HCT116 (cell line): ENCODE results near the gene CA6. TPM values are rescaled to one million over a fixed set of nuclear protein-coding genes. Genes with fewer than 3 reads are reported as not detected.

Experiments used
- ATAC-seq: fragments of 200-7000 bp; cut with Tn5 transposase; 2 replicates; pipeline ENCODE4 v1.9.1; 2020; ENCODE audit warnings: mild to moderate bottlenecking, moderate library complexity
- BruUV-seq: library from RNA; stranded (reverse); fragments of 400-500 nt; replicated peaks from 2 replicates; lab custom pipeline; 2021; lab: Mats Ljungman, UMichigan
- CTCF ChIA-PET: fragments of 300-600 bp; sonication (Branson Sonifier 250); formaldehyde crosslinking; loops from one replicate; lab custom pipeline; 2021; ENCODE audit warnings: antibody characterized with exemption; lab: Charles Lee
- POLR2A ChIA-PET: fragments of 300-600, 350-600 bp; sonication (Branson Sonifier 250); formaldehyde crosslinking; loops from one replicate; lab custom pipeline; 2021; ENCODE audit warnings: antibody characterized with exemption; lab: Charles Lee
- RAD21 ChIA-PET, 2 experiments: fragments of 300-600 bp; sonication (Branson Sonifier 250); formaldehyde crosslinking; loops; one replicate each; lab custom pipeline; 2023; ENCODE audit warnings: low total read pairs in 2 of 2; ENCODE audit not compliant: uncharacterized antibody in 2 of 2, unreplicated experiment in 2 of 2, low non-redundant PET in 1 of 2; lab: Charles Lee
- DNase-seq: peaks from one replicate; pipeline ENCODE4 v3.0.0-alpha.2; 2010; ENCODE audit warnings: low read depth, low spot score
- H2AFZ ChIP-seq: fragments of 200-600 bp; shearing (Covaris generic), sonication (generic); 2 replicates; pipeline ENCODE4 v1.6.1; 2017; ENCODE audit warnings: low read depth, mixed run types, mixed read lengths, antibody characterized with exemption, low read length; ENCODE audit not compliant: poor library complexity, severe bottlenecking
- H3K27ac ChIP-seq: 2 replicates; pipeline ENCODE4 v1.5.1; 2012; ENCODE audit warnings: low read depth, low read length
- H3K27me3 ChIP-seq: fragments of 200-600 bp; sonication (generic); 2 replicates; pipeline ENCODE4 v1.6.1; 2016; ENCODE audit warnings: mixed run types, low read length, mixed read lengths; ENCODE audit not compliant: insufficient read depth
- H3K36me3 ChIP-seq, 2 experiments: fragments of 200-500 bp in 1 of 2; fragments of 200-600 bp in 1 of 2; sonication (Bioruptor generic) in 1 of 2; sonication (generic) in 1 of 2; 2 replicates each; pipeline versions ENCODE4 v1.5.1 to v1.6.1; 2014 to 2016; ENCODE audit warnings: low read length in 2 of 2, inconsistent platforms in 1 of 2, mixed read lengths in 1 of 2, mixed run types in 1 of 2; ENCODE audit not compliant: insufficient read depth in 2 of 2, control insufficient read depth in 1 of 2
- H3K4me1 ChIP-seq, 2 experiments: fragments of 200-600 bp in 1 of 2; sonication (generic) in 1 of 2; 2 replicates each; pipeline versions ENCODE4 v1.5.1 to v1.6.1; 2012 to 2017; ENCODE audit warnings: low read length in 2 of 2, inconsistent platforms in 1 of 2, mild to moderate bottlenecking in 1 of 2, mixed read lengths in 1 of 2, mixed run types in 1 of 2, moderate library complexity in 1 of 2; ENCODE audit not compliant: insufficient read depth in 2 of 2, control insufficient read depth in 1 of 2
- H3K4me2 ChIP-seq: fragments of 200-600 bp; sonication (generic); 2 replicates; pipeline ENCODE4 v1.6.1; 2017; ENCODE audit warnings: mixed run types, low read length, mixed read lengths
- H3K4me3 ChIP-seq, 2 experiments: fragments of 200-600 bp in 1 of 2; sonication (generic) in 1 of 2; replicated peaks in 1 of 2; 2 replicates each; pipeline ENCODE4 v1.5.1; 2011 to 2016; ENCODE audit warnings: low read length in 2 of 2, control low read depth in 1 of 2, low read depth in 1 of 2, mild to moderate bottlenecking in 1 of 2, mixed read lengths in 1 of 2, mixed run types in 1 of 2
- H3K79me2 ChIP-seq: fragments of 200-600 bp; sonication (generic); 2 replicates; pipeline ENCODE4 v1.6.1; 2017; ENCODE audit warnings: mild to moderate bottlenecking, mixed run types, low read length, moderate library complexity, mixed read lengths; ENCODE audit not compliant: insufficient read depth
- H3K9ac ChIP-seq: fragments of 200-600 bp; sonication (generic); 2 replicates; pipeline ENCODE4 v1.6.1; 2016; ENCODE audit warnings: low read length, mixed read lengths
- H3K9me2 ChIP-seq: fragments of 200-600 bp; sonication (generic), shearing (Covaris generic); 2 replicates; pipeline ENCODE4 v1.6.1; 2017; ENCODE audit warnings: mixed run types, mild to moderate bottlenecking, moderate library complexity; ENCODE audit not compliant: insufficient read depth
- H3K9me3 ChIP-seq, 2 experiments: fragments of 200-500 bp in 1 of 2; fragments of 200-600 bp in 1 of 2; sonication (Bioruptor generic) in 1 of 2; sonication (generic) in 1 of 2; 2 replicates each; pipeline ENCODE4 v1.6.1; 2014 to 2017; ENCODE audit warnings: low read length in 2 of 2, mixed read lengths in 2 of 2, inconsistent platforms in 1 of 2, low read depth in 1 of 2, mild to moderate bottlenecking in 1 of 2, mixed run types in 1 of 2, moderate library complexity in 1 of 2; ENCODE audit not compliant: control insufficient read depth in 1 of 2, insufficient read depth in 1 of 2
- H4K20me1 ChIP-seq: fragments of 200-600 bp; sonication (generic), shearing (Covaris generic); 2 replicates; pipeline ENCODE4 v1.6.1; 2017; ENCODE audit warnings: mixed run types, mild to moderate bottlenecking, moderate library complexity; ENCODE audit not compliant: insufficient read depth
- CEBPB ChIP-seq: IDR thresholded peaks from 2 replicates; pipeline ENCODE4 v1.6.1; 2012; ENCODE audit warnings: low read depth
- EGR1 ChIP-seq: IDR thresholded peaks from 2 replicates; pipeline ENCODE4 v1.6.1; 2012; ENCODE audit warnings: low read depth
- ELF1 ChIP-seq: IDR thresholded peaks from 2 replicates; pipeline ENCODE4 v1.6.1; 2012; ENCODE audit warnings: low read depth, borderline replicate concordance
- EZH2 ChIP-seq: fragments of 200-600 bp; sonication (generic); IDR thresholded peaks from 2 replicates; pipeline ENCODE4 v1.6.1; 2017; ENCODE audit warnings: antibody characterized with exemption, mixed run types
- FOSL1 ChIP-seq: IDR thresholded peaks from 2 replicates; pipeline ENCODE4 v1.6.1; 2012; ENCODE audit warnings: low read depth
- JUND ChIP-seq: IDR thresholded peaks from 2 replicates; pipeline ENCODE4 v1.6.1; 2012
- POLR2A ChIP-seq: IDR thresholded peaks from 2 replicates; pipeline ENCODE4 v1.7.0; 2011; ENCODE audit warnings: borderline replicate concordance; ENCODE audit not compliant: insufficient read depth, insufficient read length; ENCODE audit errors: extremely low read depth
- POLR2AphosphoS5 ChIP-seq: IDR thresholded peaks from 2 replicates; pipeline ENCODE4 v1.6.1; 2011; ENCODE audit warnings: mild to moderate bottlenecking, low read depth, low read length, moderate library complexity
- SP1 ChIP-seq: IDR thresholded peaks from 2 replicates; pipeline ENCODE4 v1.6.1; 2012; ENCODE audit warnings: low read depth
- SRF ChIP-seq: IDR thresholded peaks from 2 replicates; pipeline ENCODE4 v1.6.1; 2012; ENCODE audit warnings: low read depth
- TCF7L2 ChIP-seq: IDR thresholded peaks from 2 replicates; pipeline ENCODE4 v1.7.0; 2011; ENCODE audit warnings: borderline replicate concordance, inconsistent platforms; ENCODE audit not compliant: insufficient read depth, insufficient read length; ENCODE audit errors: extremely low read depth
- YY1 ChIP-seq: IDR thresholded peaks from 2 replicates; pipeline ENCODE4 v1.6.1; 2011; ENCODE audit warnings: low read length, low read depth, moderate library complexity, mild to moderate bottlenecking; ENCODE audit not compliant: insufficient replicate concordance; ENCODE audit errors: extremely low read depth
- ZNF274 ChIP-seq: fragments of 200-500 bp; sonication (Bioruptor generic); IDR thresholded peaks from 2 replicates; pipeline ENCODE4 v1.6.1; 2014; ENCODE audit warnings: mild to moderate bottlenecking, low read depth, low read length, inconsistent platforms
- intact Hi-C: fragments of 100-400 bp; cut with micrococcal nuclease; formaldehyde crosslinking; loops from 2 replicates; pipeline ENCODE4 v1.10.0; 2022
- total RNA-seq: library from RNA; stranded (reverse); gene quantifications from one replicate; pipeline ENCODE4 v1.2.1, GENCODE V29; 2021; ENCODE audit not compliant: unreplicated experiment
- TF ChIP-seq, protein P1 (sequence below): IDR thresholded peaks from 2 replicates; pipeline ENCODE4 v1.6.1; 2012
- TF ChIP-seq, protein P2 (sequence below), 3 experiments: fragments of 200-600 bp in 1 of 3; sonication (generic) in 1 of 3; IDR thresholded peaks in 2 of 3; conservative IDR thresholded peaks in 1 of 3; 2 replicates each; pipeline ENCODE4 v1.5.1; 2012 to 2017; ENCODE audit warnings: low read depth in 2 of 3, low read length in 2 of 3, antibody characterized with exemption in 1 of 3, borderline replicate concordance in 1 of 3, control low read depth in 1 of 3, mild to moderate bottlenecking in 1 of 3, mixed read lengths in 1 of 3, mixed run types in 1 of 3, moderate library complexity in 1 of 3; ENCODE audit not compliant: insufficient read depth in 1 of 3
- TF ChIP-seq, protein P3 (sequence below): IDR thresholded peaks from 2 replicates; pipeline ENCODE4 v1.6.1; 2012; ENCODE audit warnings: low read depth
- TF ChIP-seq, protein P4 (sequence below): IDR thresholded peaks from 2 replicates; pipeline ENCODE4 v1.6.1; 2011; ENCODE audit warnings: mild to moderate bottlenecking, low read length, moderate library complexity; ENCODE audit not compliant: insufficient replicate concordance; ENCODE audit errors: extremely low read depth
- TF ChIP-seq, protein P5 (sequence below): IDR thresholded peaks from 2 replicates; pipeline ENCODE4 v1.6.1; 2012

Gene CA6
- total RNA-seq, 1 experiment from 2014 or later: not detected

DNA sequence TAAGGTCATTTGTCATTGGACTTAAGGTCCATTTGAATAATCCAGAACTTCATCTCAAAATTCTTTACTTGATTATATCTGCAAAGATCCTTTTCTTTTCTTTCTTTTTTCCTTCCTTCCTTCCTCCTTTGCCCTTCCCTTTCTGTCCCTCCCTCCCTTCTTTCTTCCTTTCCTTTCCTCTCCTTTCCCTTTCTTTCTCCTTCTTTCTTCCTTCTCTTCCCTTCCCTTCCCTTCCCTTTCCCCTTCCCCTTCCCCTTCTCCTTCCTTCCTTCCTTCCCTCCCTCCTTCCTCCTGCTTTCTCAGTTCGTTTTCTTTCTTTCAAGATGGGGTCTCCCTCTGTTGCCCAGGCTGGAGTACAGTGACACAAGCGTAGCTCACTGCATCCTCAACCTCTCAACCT, 35.5 kb downstream of the CA6 start:
- no peak for DNase-seq
- H3K4me1 ChIP-seq: peaks cover 9 to 25% of the 10 kb centered on the region in 2 experiments
- H4K20me1 ChIP-seq: no peaks in the 10 kb centered on the region
- no peaks in the 10 kb centered on the region for H3K27me3 ChIP-seq
- intact Hi-C loops: no loop called here
- no peak for ATAC-seq
- CTCF ChIA-PET: no interaction called here
- no peak overlapping the region for H3K4me2 ChIP-seq
- H2AFZ ChIP-seq: no peak overlapping the region
- TF ChIP-seq SRF (no peak), TCF7L2 (no peak), ELF1 (no peak), SP1 (no peak), ZNF274 (no peak), EGR1 (no peak), FOSL1 (no peak), POLR2A (no peak), POLR2AphosphoS5 (no peak), JUND (no peak), CEBPB (no peak), YY1 (no peak), EZH2 (no peak)
- TF ChIP-seq, protein P1, sequence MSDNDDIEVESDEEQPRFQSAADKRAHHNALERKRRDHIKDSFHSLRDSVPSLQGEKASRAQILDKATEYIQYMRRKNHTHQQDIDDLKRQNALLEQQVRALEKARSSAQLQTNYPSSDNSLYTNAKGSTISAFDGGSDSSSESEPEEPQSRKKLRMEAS: no peak
- TF ChIP-seq, protein P2, sequence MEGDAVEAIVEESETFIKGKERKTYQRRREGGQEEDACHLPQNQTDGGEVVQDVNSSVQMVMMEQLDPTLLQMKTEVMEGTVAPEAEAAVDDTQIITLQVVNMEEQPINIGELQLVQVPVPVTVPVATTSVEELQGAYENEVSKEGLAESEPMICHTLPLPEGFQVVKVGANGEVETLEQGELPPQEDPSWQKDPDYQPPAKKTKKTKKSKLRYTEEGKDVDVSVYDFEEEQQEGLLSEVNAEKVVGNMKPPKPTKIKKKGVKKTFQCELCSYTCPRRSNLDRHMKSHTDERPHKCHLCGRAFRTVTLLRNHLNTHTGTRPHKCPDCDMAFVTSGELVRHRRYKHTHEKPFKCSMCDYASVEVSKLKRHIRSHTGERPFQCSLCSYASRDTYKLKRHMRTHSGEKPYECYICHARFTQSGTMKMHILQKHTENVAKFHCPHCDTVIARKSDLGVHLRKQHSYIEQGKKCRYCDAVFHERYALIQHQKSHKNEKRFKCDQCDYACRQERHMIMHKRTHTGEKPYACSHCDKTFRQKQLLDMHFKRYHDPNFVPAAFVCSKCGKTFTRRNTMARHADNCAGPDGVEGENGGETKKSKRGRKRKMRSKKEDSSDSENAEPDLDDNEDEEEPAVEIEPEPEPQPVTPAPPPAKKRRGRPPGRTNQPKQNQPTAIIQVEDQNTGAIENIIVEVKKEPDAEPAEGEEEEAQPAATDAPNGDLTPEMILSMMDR (IDR thresholded peaks at IDR 0.05 in 2 of 3, conservative IDR thresholded peaks at IDR 0.05 in 1 of 3; ENCODE audit: borderline replicate concordance in 1 of 3, insufficient read depth in 1 of 3, low read depth in 2 of 3, low read length in 2 of 3): no peak
- TF ChIP-seq, protein P3, sequence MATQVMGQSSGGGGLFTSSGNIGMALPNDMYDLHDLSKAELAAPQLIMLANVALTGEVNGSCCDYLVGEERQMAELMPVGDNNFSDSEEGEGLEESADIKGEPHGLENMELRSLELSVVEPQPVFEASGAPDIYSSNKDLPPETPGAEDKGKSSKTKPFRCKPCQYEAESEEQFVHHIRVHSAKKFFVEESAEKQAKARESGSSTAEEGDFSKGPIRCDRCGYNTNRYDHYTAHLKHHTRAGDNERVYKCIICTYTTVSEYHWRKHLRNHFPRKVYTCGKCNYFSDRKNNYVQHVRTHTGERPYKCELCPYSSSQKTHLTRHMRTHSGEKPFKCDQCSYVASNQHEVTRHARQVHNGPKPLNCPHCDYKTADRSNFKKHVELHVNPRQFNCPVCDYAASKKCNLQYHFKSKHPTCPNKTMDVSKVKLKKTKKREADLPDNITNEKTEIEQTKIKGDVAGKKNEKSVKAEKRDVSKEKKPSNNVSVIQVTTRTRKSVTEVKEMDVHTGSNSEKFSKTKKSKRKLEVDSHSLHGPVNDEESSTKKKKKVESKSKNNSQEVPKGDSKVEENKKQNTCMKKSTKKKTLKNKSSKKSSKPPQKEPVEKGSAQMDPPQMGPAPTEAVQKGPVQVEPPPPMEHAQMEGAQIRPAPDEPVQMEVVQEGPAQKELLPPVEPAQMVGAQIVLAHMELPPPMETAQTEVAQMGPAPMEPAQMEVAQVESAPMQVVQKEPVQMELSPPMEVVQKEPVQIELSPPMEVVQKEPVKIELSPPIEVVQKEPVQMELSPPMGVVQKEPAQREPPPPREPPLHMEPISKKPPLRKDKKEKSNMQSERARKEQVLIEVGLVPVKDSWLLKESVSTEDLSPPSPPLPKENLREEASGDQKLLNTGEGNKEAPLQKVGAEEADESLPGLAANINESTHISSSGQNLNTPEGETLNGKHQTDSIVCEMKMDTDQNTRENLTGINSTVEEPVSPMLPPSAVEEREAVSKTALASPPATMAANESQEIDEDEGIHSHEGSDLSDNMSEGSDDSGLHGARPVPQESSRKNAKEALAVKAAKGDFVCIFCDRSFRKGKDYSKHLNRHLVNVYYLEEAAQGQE: no peak
- TF ChIP-seq, protein P4, sequence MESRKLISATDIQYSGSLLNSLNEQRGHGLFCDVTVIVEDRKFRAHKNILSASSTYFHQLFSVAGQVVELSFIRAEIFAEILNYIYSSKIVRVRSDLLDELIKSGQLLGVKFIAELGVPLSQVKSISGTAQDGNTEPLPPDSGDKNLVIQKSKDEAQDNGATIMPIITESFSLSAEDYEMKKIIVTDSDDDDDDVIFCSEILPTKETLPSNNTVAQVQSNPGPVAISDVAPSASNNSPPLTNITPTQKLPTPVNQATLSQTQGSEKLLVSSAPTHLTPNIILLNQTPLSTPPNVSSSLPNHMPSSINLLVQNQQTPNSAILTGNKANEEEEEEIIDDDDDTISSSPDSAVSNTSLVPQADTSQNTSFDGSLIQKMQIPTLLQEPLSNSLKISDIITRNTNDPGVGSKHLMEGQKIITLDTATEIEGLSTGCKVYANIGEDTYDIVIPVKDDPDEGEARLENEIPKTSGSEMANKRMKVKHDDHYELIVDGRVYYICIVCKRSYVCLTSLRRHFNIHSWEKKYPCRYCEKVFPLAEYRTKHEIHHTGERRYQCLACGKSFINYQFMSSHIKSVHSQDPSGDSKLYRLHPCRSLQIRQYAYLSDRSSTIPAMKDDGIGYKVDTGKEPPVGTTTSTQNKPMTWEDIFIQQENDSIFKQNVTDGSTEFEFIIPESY: no peak
- TF ChIP-seq, protein P5, sequence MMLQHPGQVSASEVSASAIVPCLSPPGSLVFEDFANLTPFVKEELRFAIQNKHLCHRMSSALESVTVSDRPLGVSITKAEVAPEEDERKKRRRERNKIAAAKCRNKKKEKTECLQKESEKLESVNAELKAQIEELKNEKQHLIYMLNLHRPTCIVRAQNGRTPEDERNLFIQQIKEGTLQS: no peak
- no peaks in the 10 kb centered on the region for H3K9me2 ChIP-seq
- H3K79me2 ChIP-seq: no peaks in the 10 kb centered on the region
- no peak overlapping the region for H3K9ac ChIP-seq
- H3K27ac ChIP-seq: no peak overlapping the region
- H3K4me3 ChIP-seq: no peak overlapping the region
- no peaks in the 10 kb centered on the region for H3K36me3 ChIP-seq
- no TSS peak for BruUV-seq
- no peaks in the 10 kb centered on the region for H3K9me3 ChIP-seq
- RAD21 ChIA-PET: no interaction called here
- POLR2A ChIA-PET: no interaction called here
